ENCODE data around the gene SPAG17.

GRCh38 chr1:118143831-118144230, 41.2 kb downstream of the SPAG17 start:
- TF ChIP-seq CTCF (IDR thresholded peaks at IDR 0.05; ENCODE audit: low read depth, low read length, poor library complexity, severe bottlenecking) (no peak), EZH2phosphoT487 (IDR thresholded peaks at IDR 0.05; ENCODE audit: borderline replicate concordance, low read length) (no peak)

Measured in DOHH2 (cell line).